ENCODE measurements around the gene MRGPRD.

MRGPRD gene

GRCh38 chr11:68997995-68998348 lies 17.2 kb upstream of the MRGPRD start:
- Histone ChIP-seq H3K79me2 (ENCODE audit: low read length) (no peaks in the 10 kb centered on the region), H3K9me3 (ENCODE audit: insufficient read depth, low read length) (no peaks in the 10 kb centered on the region), H3K36me3 (replicated peaks; ENCODE audit: low read depth, low read length) (no peaks in the 10 kb centered on the region), H2AFZ (ENCODE audit: low read depth, low read length) (no peak overlapping the region), H3K4me1 (ENCODE audit: low read length) (no peaks in the 10 kb centered on the region), H3K27me3 (ENCODE audit: low read depth, low read length) (peaks cover 12% of the 10 kb centered on the region; the same call in 1 of the 2 replicates), H3K9ac (ENCODE audit: low read length) (no peak overlapping the region), H3K4me2 (ENCODE audit: low read length) (no peak overlapping the region), H3K4me3 (ENCODE audit: low read length) (no peak overlapping the region), H3K27ac (ENCODE audit: low read length) (no peak overlapping the region), H4K20me1 (ENCODE audit: insufficient read depth, low read length) (no peaks in the 10 kb centered on the region)
- TF ChIP-seq CTCF (IDR thresholded peaks at IDR 0.05; ENCODE audit: low read depth, low read length), result no peak
- TF ChIP-seq EZH2phosphoT487 (IDR thresholded peaks at IDR 0.05; ENCODE audit: low read depth), result no peak

- Histone ChIP-seq H3K9me3 (ENCODE audit: insufficient read depth, low read length) (no peaks in the 10 kb centered on the region), H3K79me2 (ENCODE audit: low read length) (no peaks in the 10 kb centered on the region), H3K27ac (ENCODE audit: low read length) (no peak overlapping the region), H3K4me2 (ENCODE audit: low read length) (no peak overlapping the region), H3K4me1 (ENCODE audit: low read length) (no peaks in the 10 kb centered on the region), H3K9ac (ENCODE audit: low read length) (no peak overlapping the region), H3K36me3 (replicated peaks; ENCODE audit: low read depth, low read length) (no peaks in the 10 kb centered on the region), H3K27me3 (ENCODE audit: low read depth, low read length) (peaks cover 7% of the 10 kb centered on the region; the same call in 1 of the 2 replicates), H3K4me3 (ENCODE audit: low read length) (no peak overlapping the region), H4K20me1 (ENCODE audit: insufficient read depth, low read length) (no peaks in the 10 kb centered on the region), H2AFZ (ENCODE audit: low read depth, low read length) (no peak overlapping the region)
- TF ChIP-seq CTCF (IDR thresholded peaks at IDR 0.05; ENCODE audit: low read depth, low read length) (no peak), EZH2phosphoT487 (IDR thresholded peaks at IDR 0.05; ENCODE audit: low read depth) (no peak)
These were observed 16.6 kb upstream of the MRGPRD start for GRCh38 chr11:68997124-68997994.

- H3K36me3 ChIP-seq (replicated peaks; ENCODE audit: low read depth, low read length), result no peaks in the 10 kb centered on the region
- no peak for TF ChIP-seq CTCF (IDR thresholded peaks at IDR 0.05; ENCODE audit: low read depth, low read length)
- no peak for TF ChIP-seq EZH2phosphoT487 (IDR thresholded peaks at IDR 0.05; ENCODE audit: low read depth)
- H3K27me3 ChIP-seq (ENCODE audit: low read depth, low read length), result 0 out of 2 replicates have a peak, but pooled peaks cover 5% of the 10 kb centered on the region
- H3K9ac ChIP-seq (ENCODE audit: low read length), result no peak overlapping the region
- no peaks in the 10 kb centered on the region for H3K9me3 ChIP-seq (ENCODE audit: insufficient read depth, low read length)
- no peak overlapping the region for H3K27ac ChIP-seq (ENCODE audit: low read length)
- H3K4me1 ChIP-seq (ENCODE audit: low read length), result no peaks in the 10 kb centered on the region
- H3K4me3 ChIP-seq (ENCODE audit: low read length), result no peak overlapping the region
- no peak overlapping the region for H3K4me2 ChIP-seq (ENCODE audit: low read length)
- no peak overlapping the region for H2AFZ ChIP-seq (ENCODE audit: low read depth, low read length)
- no peaks in the 10 kb centered on the region for H4K20me1 ChIP-seq (ENCODE audit: insufficient read depth, low read length)
- H3K79me2 ChIP-seq (ENCODE audit: low read length), result no peaks in the 10 kb centered on the region
These were observed 15.8 kb upstream of the MRGPRD start for GRCh38 chr11:68996376-68997123.

- no peaks in the 10 kb centered on the region for H4K20me1 ChIP-seq (ENCODE audit: insufficient read depth, low read length)
- H3K9ac ChIP-seq (ENCODE audit: low read length), result no peak overlapping the region
- no peaks in the 10 kb centered on the region for H3K9me3 ChIP-seq (ENCODE audit: insufficient read depth, low read length)
- H3K27ac ChIP-seq (ENCODE audit: low read length), result no peak overlapping the region
- no peak overlapping the region for H3K4me2 ChIP-seq (ENCODE audit: low read length)
- 0 out of 2 replicates have a peak, but pooled peaks cover 14% of the 10 kb centered on the region for H3K27me3 ChIP-seq (ENCODE audit: low read depth, low read length)
- TF ChIP-seq CTCF (IDR thresholded peaks at IDR 0.05; ENCODE audit: low read depth, low read length) (no peak), EZH2phosphoT487 (IDR thresholded peaks at IDR 0.05; ENCODE audit: low read depth) (no peak)
- no peak overlapping the region for H3K4me3 ChIP-seq (ENCODE audit: low read length)
- no peaks in the 10 kb centered on the region for H3K36me3 ChIP-seq (replicated peaks; ENCODE audit: low read depth, low read length)
- no peak overlapping the region for H2AFZ ChIP-seq (ENCODE audit: low read depth, low read length)
- no peaks in the 10 kb centered on the region for H3K79me2 ChIP-seq (ENCODE audit: low read length)
- no peaks in the 10 kb centered on the region for H3K4me1 ChIP-seq (ENCODE audit: low read length)
These were observed 14.1 kb upstream of the MRGPRD start for GRCh38 chr11:68994894-68995285.
